GM18873 (cell line): ENCODE measurements around the gene PALLD.

Experiments used
- ATAC-seq: cut with Tn5 transposase; IDR thresholded peaks from one replicate; pipeline ENCODE4 v1.9.1; 2021; ENCODE audit warnings: mild to moderate bottlenecking, moderate library complexity, moderate number of reproducible peaks; ENCODE audit not compliant: unreplicated experiment, low FRiP score

PALLD gene

DNA sequence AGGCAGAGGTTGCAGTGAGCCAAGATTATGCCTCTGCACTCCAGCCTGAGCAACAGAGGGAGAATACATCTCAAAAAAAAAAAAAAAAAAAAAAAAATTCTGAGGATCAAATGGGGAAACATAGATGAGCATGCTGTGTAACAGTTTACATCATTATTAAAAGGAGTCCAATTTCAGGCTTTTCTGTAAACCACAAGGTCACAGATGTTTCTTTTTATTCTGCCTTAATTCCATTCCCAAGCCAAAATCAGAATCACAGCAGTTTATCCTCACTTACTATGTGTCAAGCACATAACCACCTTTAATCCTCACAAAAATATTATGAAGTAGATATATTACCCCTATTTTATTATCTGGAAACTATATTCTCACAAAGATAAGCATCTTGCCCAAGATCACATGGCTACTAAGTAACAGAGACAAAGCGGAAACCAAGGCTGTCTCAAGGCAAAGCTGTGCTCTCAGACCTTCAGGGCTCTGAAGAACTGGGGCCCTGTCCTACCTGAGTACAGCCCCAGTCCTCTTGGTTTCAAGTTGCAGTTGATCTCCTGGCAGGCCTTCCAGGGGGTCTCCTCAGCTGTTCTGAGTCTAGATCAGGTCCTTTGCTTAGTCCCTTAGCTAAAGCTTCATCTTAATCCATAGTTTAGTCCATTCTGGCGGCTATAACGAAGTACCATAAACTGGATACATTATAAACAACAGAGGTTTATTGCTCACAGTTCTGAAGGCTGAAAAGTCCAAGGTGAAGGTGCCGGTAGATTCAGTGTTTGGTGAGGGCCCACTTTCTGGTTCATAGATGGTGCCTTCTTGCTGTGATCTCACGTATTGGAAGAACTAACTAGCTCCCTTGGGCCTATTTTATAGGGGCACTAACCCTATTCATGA lies 141.3 kb downstream of the PALLD start:
- ATAC-seq: no peak

DNA sequence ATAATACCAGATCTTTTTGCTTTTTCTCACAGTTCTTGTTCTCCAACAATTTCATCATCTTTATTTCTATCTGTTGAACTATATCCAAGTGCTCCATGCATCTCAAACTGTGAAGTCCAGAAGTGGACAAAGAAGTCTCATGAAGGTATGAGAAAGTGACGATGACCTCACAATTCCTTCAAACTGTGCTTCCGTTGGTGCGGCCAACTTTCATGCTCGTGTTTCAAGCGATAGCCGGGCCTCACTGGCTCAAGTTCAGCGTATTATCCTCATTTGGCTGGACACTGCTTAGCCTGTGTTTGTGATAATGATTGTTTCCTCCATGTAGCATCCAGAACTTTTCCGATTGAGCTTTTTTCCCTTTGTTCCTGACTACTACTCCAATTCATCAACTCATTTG lies 143.1 kb downstream of the PALLD start:
- no peak for ATAC-seq

DNA sequence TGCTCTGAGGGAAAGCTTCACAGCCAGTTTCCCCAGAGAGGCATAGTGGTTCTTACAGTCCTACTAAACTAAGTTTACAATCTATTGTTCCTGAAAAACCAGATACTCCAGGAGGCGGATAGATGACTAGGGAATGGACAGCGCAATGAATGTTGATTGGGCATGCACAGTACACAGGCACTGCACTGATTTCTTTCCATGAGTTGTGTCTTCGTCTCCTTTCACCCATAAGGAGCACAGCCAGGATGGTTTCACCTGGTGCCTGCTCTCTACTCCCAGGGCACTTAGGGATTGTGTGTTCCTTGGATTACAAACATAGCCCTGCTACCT lies 144.9 kb downstream of the PALLD start:
- ATAC-seq: no peak

DNA sequence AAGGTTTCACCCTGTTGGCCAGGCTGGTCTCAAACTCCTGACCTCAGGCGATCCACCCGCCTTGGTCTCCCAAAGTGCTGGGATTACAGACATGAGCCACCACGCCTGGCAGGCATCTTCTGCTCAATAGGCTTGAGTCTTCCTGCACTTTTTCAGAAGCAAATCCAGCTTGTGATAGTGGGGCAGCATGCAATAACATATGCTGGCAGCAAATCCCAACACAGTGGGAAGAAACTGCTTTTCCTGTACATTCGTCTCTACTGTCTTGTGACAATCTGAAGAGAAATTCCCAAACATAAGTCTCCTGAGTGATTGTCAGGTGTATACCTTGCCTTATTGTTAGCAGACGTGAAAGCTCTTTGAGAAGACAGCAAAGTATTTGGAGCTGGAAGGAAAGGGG lies 145.7 kb downstream of the PALLD start:
- no peak for ATAC-seq

DNA sequence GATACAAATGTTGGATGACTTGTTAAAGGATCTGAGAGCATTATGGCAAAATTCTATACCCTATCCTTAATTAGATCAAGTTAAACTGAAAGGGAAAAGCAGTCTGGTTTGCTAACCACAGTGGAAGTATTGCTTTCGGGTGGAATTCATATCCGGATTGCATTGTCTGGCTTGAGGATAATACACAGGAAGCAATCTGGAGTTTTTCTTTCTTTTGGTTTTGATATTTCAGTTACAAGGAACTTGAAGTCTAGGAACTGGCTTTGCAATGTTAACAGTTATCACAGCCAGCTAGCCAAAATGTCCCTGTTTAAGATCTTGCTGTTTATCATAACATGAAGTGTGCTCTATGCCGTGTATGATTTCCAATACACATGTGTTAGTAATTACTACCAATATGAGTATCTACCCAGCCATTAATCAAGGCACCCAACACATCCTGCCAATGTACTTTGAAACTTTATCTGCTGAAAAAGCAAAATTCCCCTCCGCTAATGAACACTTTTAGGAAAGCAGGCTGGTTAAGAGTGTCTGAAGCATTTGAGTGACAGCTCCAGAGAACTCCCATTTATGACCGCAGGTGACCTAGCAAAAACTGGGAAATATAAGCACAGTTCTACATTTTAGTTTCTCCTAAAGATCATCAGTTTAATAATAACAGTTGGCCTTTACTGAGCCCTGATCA lies 146.4 kb downstream of the PALLD start:
- no peak for ATAC-seq

DNA sequence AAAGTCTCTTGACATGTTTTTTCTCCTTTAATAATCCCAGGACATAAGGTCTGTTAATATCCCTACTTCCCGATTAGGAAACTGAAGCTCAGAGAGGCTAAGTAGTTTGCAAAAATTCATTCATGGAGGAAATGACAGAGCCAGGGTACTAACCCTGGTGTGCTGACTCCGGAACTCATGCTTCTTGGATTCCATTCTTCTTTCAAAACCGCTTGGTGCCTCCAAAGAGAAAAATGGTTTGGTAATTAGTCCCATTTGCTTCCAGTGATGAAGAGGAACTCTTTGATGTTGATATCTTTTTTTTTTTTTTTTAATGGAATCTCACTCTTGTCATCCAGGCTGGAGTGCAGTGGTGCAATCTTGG lies 146.9 kb downstream of the PALLD start:
- no peak for ATAC-seq

DNA sequence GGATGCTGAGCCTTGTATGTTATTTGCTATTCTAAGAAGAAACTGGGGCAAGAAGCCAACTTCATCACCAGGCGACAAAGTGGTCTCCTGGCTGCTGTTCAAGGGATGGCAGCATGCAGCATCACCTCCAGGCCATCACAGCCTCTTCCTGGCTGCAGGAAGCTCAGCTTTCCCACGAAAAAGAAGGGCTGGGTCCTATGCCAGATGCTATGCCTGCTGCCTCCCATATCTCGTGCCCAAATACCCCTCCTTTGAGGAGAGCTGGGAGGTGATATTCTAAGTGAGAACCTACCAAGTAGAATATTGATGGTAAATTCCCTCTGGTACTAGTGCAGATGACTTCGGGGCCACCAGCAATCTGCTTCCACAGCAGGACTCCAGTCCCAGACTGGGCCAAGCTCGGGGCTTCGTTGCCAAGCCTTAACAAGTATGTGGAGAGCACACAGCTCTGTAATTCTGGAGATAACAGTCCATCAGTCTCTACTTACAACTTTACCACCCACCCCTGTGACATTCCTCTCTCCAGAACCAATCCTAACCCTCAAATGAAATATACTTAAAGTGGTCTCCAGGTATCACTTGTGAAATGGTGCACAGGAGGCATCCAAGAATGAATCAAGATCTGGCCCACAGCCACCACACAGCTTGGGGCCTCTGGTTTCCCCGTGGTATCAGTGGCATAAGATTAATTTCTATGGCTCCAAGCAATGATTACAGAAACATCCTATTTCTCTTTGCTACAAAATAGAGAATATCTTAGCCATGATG lies 149.3 kb downstream of the PALLD start:
- ATAC-seq: no peak

DNA sequence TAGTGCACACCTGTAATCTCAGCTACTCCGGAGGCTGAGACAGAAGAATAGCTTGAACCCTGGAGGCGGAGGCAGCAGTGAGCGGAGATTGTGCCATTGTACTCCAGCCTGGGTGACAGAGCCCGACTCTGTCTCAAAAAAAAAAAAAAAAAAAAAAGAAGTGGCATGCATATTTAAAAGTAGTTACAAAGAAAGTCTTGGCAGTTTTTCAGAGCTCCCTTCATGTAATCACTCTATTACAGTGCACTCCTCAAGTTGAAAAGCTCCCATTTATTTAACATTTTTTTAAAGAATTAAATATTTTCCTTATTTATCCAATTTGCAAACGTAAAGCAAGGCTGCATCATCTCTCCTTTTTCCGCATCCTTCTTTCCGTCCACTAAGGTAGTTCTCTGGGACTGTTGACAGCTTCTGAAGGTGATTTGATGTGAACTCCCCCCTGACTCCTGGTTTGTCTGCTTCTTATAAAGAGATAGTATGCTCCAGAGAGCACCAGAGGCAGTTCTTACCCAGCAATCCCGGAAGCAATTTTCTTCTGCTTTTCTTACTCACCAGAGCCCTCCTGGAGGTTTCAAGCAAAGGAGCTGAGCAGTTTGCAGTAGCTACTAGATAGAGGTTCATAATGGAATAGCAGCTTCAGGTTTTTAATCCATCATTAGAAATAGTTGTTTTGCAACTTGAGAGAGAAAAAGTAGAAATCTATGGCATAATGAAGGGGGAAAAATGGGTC lies 151.0 kb downstream of the PALLD start:
- no peak for ATAC-seq

DNA sequence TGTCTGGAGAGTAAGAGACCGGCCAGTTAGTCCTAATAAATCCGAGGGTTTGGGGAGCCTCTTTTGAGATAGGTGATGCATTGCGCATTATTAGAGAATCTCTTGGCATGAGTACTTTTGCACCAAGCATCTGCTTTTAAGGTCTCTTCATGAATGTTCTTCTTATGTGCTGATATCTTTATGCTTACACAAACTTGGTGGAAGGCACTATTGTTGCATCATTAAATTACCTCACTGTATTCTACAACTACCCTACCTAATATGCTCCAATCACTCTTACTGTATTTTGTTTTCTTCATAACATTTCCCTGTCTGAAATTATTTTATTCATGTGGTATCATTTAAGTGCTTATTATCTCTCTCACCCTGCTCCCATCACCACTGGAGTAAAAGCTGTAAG lies 151.6 kb downstream of the PALLD start:
- no peak for ATAC-seq

DNA sequence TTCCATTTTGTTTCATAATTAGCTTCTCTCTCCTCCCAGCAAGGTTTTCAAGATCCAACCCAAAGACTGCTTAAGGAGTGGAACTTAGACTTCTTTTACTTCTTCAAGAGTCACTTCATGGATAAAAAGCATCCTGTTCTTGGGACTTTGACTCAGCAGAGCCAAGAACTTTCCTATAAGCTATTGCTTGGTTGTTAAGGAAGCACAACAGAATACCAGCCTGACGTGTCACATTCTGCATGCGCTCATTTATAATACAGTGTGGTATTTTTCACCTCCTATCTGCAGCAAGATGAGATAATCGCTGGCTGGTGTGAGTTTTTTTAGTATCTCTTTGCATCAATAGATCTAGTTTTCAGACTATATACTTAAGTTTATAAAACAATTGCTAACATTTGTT lies 152.1 kb downstream of the PALLD start:
- ATAC-seq: no peak

DNA sequence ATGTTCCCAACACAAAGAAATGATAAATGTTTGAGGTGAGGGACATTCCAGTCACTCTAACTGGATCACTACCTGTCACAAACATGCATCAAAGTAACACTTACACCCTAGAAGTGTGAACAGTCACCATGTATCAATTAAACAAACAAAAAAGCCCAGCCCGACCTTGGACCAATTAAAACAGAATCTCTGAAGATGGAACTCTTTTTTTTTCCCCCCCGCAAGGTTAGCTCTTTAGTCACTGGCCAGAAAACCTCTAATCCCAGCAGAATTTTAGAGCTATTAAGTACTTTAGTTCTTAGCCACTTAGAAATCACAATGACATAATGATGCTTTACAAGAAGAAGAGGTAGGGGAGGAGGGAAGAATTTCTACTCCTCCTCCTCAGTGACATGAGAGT lies 154.5 kb downstream of the PALLD start:
- ATAC-seq: no peak

DNA sequence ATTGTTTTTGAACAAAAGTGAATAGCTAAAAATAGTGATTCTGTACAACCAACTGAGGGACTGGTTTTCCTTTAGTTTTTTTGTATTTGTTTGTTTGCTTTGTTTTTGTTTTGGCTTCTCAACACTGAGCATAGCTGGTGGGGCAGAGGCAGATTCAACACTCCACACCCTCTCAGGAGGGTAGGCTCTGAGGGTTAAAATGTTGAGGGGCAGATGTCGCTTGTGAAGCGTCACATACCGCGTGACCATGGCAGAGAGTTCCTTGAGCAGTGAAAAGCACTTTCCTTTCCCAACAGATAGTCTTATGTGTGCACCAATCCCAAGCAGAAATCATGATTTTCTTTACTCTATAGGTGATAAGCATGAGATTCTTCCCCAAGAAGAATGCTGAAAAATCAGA lies 155.0 kb downstream of the PALLD start:
- no peak for ATAC-seq

DNA sequence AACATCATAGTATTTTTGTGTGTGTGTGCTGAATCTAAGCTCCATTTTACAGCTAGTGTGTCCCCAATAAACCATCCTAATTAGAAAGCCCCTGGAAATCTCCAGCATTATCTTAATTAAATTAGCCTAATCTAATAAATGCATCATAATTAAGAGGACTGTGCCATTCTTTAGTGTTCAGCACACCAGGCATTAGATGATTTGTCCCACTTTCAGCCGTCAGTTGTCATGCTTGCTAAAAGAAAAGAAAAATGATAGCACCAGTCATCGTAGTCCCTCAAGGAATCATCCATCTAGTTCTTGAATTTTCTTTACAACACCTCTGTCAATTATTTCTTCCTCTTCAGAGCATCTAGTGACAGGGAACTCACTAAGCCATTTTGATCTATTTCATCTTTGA lies 155.9 kb downstream of the PALLD start:
- ATAC-seq: no peak

DNA sequence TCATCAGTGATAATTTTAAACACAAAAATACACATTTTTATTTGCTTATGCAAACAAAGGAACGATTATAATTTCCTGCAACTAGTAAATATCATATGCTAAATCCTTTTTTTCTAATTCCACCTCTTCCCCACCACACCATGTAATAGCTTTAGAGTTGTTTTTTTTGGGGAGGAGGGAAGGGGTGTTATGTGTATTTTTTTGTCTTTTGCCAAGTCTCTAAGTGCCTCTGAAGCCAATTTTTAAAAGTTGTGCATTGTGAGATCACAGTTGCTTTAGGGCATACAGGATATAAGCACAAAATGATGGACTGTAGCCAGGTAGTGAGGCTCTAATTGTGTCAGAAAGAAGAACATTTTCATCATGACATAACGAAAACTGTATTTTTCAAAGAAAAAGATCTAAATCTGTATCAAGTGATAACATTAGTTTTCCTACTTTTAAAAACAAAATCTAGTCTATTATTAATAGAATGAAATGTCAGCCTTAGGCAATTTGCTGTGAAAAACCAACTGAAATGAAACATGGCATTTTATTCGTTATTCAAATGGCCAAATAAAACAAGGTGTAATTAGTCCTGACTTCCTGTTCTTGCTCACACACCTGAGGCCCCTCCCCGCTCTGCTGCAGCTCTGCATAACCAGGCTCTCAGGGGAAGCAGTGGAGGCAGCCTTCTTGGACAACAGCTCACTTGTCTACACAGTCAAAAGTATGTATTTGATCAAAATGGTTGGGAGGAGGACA lies 157.4 kb downstream of the PALLD start:
- ATAC-seq: no peak

DNA sequence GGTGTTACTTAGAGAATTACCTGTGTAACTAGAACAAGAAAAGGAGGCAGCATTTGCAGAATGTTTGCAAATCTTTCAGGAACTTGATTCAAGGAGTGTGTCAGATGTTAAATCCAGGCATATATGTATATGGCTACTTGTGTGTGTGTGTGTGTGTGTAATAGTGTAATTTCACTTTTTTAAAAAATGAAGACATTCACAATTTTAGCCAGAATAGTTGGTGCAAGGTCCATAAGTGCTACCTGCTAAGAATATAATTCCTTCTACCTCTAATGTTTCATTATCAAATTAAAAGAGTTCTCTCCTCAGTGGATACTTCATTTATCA lies 158.0 kb downstream of the PALLD start:
- ATAC-seq: no peak

DNA sequence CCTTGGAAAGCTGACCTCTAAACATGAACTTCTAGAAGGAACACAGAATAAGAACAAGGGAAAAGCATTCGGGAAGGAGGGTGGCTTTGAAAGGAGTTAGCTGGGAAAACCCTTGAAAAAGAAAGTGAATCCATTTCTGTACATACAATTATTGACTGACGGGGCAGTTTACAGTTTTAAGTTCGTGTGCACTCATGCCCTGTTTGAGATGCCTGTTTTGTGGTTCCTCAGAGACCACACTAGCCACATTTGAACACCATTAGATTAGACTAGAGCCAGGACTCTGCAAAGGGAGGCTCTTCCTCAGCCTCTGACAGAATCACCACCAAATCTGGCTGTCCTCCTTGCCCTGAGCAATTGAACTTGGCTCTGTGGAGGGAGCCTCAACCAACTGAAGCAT lies 158.3 kb downstream of the PALLD start:
- no peak for ATAC-seq

DNA sequence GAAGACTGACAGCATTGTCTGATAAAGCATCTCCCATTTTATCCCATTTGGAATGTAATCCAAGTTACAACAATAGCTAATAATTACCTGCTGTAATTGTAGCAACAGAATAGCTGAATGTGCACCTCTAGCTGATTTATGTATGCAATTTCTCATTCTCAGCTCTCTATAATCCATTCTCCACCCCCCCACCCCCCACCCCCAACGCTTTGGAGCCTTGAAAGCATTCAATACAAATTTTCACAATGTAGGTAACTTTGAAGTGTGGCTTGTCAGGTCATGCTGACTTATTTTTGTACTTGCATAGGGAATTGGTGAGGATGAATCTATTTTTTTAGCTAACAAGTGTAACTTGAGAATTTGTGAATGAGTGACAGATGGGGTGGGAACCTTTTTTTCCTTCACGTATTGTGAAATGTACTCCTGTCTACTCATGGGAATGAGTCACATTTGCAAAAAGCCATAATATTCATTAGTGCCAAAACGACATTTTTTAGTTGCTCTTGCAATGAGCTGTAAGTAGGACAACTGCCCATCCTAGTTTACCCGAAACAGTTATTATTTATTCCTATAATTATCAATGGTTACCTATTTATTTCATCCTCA lies 159.3 kb downstream of the PALLD start:
- ATAC-seq: no peak

DNA sequence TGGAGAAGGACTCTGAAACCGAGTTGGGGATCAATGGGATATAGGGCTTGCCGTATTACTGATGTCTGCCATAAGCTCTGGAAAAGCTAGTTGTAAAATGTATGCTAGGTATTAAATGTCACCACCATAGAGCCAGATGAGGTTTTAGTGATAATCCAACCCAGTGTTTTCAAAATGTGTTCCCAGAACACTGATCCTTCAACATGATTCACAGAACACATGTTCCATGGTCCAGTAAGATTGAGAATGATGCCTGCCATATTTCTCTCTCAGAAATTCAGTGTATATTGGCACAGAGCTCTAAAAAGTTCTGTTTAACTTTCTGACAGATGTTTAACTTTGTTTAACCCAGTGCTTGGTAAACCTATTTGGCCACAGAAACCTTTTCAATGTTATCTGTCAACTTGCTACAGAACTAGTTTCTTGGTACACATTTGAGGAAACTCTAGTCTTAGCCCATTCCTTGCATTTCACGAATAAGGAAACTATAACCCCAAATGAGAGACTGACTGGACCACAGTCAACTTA lies 160.2 kb downstream of the PALLD start:
- no peak for ATAC-seq

DNA sequence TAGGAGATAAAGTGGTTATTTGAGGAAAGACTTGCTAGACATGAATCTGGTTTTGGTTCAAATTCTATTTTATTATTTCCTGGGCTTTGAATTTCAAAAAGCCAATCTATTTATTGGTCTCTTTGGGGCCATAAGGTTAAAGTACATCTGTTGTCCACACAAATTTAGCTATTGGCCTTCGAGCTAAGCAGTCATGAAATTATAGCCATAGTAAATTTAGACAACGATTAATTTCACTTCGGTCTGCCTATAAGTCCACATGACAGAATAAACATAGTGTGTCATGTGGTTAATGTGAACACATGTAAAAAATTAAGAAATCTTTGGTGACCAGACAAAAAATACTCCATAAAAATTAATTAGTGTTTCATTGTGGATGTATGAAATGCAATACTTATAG lies 161.9 kb downstream of the PALLD start:
- ATAC-seq: no peak
